ENCODE measurements around the gene SREK1IP1.
"Not testable (repeated sequence)": the region's sequence is repeated elsewhere in the genome, so short reads cannot be mapped to it uniquely, and the experiment has no call there.

SREK1IP1 gene

DNA sequence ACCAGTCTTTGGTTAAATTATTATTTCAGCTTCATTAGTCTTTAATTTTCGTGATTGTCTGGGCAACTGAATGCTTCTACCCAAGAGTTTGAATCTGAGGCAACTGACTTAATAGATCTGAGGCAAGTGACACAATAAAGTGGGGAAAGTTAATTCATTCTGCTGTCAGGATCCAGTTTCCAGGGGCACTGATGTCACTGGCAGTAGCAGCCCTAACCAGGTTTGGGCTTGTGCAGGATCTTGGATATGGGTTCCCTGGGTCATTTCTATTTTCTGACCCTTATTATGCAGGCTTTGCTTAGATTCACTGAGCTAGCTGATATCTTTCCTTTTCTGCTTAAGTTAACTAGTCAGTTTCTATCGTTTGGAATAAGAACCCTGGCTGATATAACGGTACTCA, 9.6 kb downstream of the SREK1IP1 start:
- H3K36me3 ChIP-seq (ENCODE audit: control insufficient read depth, insufficient read depth, low read length) = no peaks in the 10 kb centered on the region

GRCh38 chr5:64754066-64754465, 14.4 kb downstream of the SREK1IP1 start:
- H3K4me1 ChIP-seq (ENCODE audit: control insufficient read depth, insufficient read depth, low read length) = no peaks in the 10 kb centered on the region

More for the DNA sequence above, 9.6 kb downstream of the SREK1IP1 start:
- Histone ChIP-seq H3K9ac (ENCODE audit: low read length) (no peak overlapping the region), H3K27ac (ENCODE audit: low read depth, low read length) (no peak overlapping the region), H3K4me1 (ENCODE audit: control insufficient read depth, insufficient read depth, low read length) (no peaks in the 10 kb centered on the region), H3K4me3 (ENCODE audit: low read length) (no peak overlapping the region), H3K27me3 (ENCODE audit: control insufficient read depth, insufficient read depth, low read length) (no peaks in the 10 kb centered on the region)

DNA sequence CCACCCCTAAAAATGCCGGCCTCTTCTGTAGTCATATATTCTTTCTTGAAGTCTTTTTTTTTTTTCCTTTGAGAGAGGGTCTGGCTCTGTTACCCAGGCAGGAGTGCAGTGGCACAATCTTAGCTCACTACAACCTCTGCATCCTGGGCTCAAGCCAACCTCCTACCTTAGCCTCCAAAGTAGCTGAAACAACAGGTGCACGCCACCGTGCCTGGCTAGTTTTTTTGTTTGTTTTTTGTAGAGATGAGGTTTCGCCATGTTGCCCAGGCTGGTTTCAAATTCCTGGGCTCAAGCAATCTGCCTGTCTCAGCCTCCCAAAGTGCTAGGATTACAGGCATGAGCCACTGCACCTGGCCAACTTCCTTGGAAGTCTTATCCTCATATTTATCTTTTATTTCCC, 19.1 kb downstream of the SREK1IP1 start:
- no peak overlapping the region for H3K27ac ChIP-seq (ENCODE audit: low read depth, low read length)
- H3K36me3 ChIP-seq (ENCODE audit: control insufficient read depth, insufficient read depth, low read length) = no peaks in the 10 kb centered on the region
- no peaks in the 10 kb centered on the region for H3K4me1 ChIP-seq (ENCODE audit: control insufficient read depth, insufficient read depth, low read length)
- H3K9ac ChIP-seq (ENCODE audit: low read length) = no peak overlapping the region
- H3K27me3 ChIP-seq (ENCODE audit: control insufficient read depth, insufficient read depth, low read length) = no peaks in the 10 kb centered on the region
- H3K4me3 ChIP-seq (ENCODE audit: low read length) = no peak overlapping the region

More at GRCh38 chr5:64754066-64754465, 14.4 kb downstream of the SREK1IP1 start:
- Histone ChIP-seq H3K27me3 (ENCODE audit: control insufficient read depth, insufficient read depth, low read length) (no peaks in the 10 kb centered on the region), H3K9ac (ENCODE audit: low read length) (no peak overlapping the region), H3K27ac (ENCODE audit: low read depth, low read length) (no peak overlapping the region), H3K4me3 (ENCODE audit: low read length) (no peak overlapping the region), H3K36me3 (ENCODE audit: control insufficient read depth, insufficient read depth, low read length) (no peaks in the 10 kb centered on the region)

- no peaks in the 10 kb centered on the region for H3K36me3 ChIP-seq (ENCODE audit: control insufficient read depth, insufficient read depth, low read length)
- no peak overlapping the region for H3K9ac ChIP-seq (ENCODE audit: low read length)
- no peak overlapping the region for H3K4me3 ChIP-seq (ENCODE audit: low read length)
- no peak overlapping the region for H3K27ac ChIP-seq (ENCODE audit: low read depth, low read length)
- no peaks in the 10 kb centered on the region for H3K4me1 ChIP-seq (ENCODE audit: control insufficient read depth, insufficient read depth, low read length)
- H3K27me3 ChIP-seq (ENCODE audit: control insufficient read depth, insufficient read depth, low read length) = no peaks in the 10 kb centered on the region
Observed at GRCh38 chr5:64746446-64746845, 22.0 kb downstream of the SREK1IP1 start.

DNA sequence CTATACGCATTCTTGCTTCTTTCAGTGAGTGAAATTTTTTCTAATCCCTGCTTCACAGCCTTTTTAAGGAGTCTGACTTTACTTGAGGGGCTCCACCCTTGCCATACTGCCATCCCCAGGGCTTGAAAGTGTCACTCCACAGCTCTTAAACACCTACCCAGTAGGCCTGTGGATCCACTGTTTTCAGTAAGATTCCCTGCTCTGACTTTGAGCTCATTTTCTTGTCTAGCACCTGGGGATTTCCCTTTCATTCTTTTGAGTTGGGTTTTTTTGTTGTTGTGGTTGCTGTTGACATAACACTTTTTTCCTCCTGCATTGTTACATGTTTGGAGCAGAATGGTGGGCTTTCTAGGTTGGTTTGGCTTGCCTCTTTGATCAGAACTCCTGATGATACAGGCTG, 23.6 kb downstream of the SREK1IP1 start:
- Histone ChIP-seq H3K36me3 (ENCODE audit: control insufficient read depth, insufficient read depth, low read length) (no peaks in the 10 kb centered on the region), H3K4me3 (ENCODE audit: low read length) (no peak overlapping the region), H3K4me1 (ENCODE audit: control insufficient read depth, insufficient read depth, low read length) (no peaks in the 10 kb centered on the region), H3K9ac (ENCODE audit: low read length) (no peak overlapping the region), H3K27ac (ENCODE audit: low read depth, low read length) (no peak overlapping the region), H3K27me3 (ENCODE audit: control insufficient read depth, insufficient read depth, low read length) (no peaks in the 10 kb centered on the region)

DNA sequence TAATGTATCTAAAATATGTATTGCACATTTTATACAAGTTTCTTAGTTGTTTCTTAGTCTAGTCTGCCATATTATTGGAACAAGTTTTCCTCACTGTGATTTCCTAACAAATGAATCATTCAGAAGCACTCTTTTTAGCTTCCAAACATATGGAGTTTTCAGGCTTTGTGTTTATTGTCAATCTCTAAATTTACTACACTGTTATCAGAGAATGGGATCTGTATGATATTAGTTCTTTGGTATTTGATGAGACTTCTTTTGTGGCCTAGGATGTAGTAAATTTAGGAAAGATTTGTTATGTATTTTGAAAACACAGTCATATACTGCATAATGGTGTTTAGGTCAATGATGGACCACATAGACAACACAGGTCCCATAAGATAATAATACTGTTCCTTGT, 25.7 kb downstream of the SREK1IP1 start:
- no peaks in the 10 kb centered on the region for H3K27me3 ChIP-seq (ENCODE audit: control insufficient read depth, insufficient read depth, low read length)
- no peak overlapping the region for H3K9ac ChIP-seq (ENCODE audit: low read length)
- no peaks in the 10 kb centered on the region for H3K4me1 ChIP-seq (ENCODE audit: control insufficient read depth, insufficient read depth, low read length)
- H3K27ac ChIP-seq (ENCODE audit: low read depth, low read length) = no peak overlapping the region
- no peak overlapping the region for H3K4me3 ChIP-seq (ENCODE audit: low read length)
- H3K36me3 ChIP-seq (ENCODE audit: control insufficient read depth, insufficient read depth, low read length) = no peaks in the 10 kb centered on the region

- Histone ChIP-seq H3K4me1 (ENCODE audit: control insufficient read depth, insufficient read depth, low read length) (no peaks in the 10 kb centered on the region), H3K9ac (ENCODE audit: low read length) (no peak overlapping the region), H3K27ac (ENCODE audit: low read depth, low read length) (no peak overlapping the region), H3K4me3 (ENCODE audit: low read length) (no peak overlapping the region), H3K36me3 (ENCODE audit: control insufficient read depth, insufficient read depth, low read length) (no peaks in the 10 kb centered on the region), H3K27me3 (ENCODE audit: control insufficient read depth, insufficient read depth, low read length) (no peaks in the 10 kb centered on the region)
Observed at GRCh38 chr5:64742411-64742810, 26.1 kb downstream of the SREK1IP1 start.

DNA sequence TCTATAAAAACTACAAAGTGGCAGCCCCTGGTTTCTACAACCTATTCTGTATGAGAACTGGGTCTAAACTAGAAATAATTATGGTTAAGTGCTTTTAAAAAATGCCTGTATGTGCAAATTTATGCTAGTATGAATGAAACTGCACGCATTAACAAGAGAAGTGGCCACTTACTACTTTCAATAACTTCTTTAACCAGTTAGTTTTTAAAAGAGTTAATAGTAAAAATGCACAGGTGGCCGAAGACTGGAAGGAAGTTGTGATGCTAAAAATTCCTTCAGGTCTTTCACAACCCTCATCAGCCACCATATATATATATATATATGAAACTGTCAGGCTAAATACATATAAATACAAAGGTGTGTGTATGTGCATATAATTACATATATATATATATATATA, 41.3 kb downstream of the SREK1IP1 start:
- H3K27ac ChIP-seq (ENCODE audit: low read depth, low read length) = no peak overlapping the region
- no peak overlapping the region for H3K4me3 ChIP-seq (ENCODE audit: low read length)
- no peak overlapping the region for H3K9ac ChIP-seq (ENCODE audit: low read length)
- no peaks in the 10 kb centered on the region for H3K36me3 ChIP-seq (ENCODE audit: control insufficient read depth, insufficient read depth, low read length)
- no peaks in the 10 kb centered on the region for H3K27me3 ChIP-seq (ENCODE audit: control insufficient read depth, insufficient read depth, low read length)
- H3K4me1 ChIP-seq (ENCODE audit: control insufficient read depth, insufficient read depth, low read length) = no peaks in the 10 kb centered on the region

GRCh38 chr5:64722588-64722987, 45.9 kb downstream of the SREK1IP1 start:
- Histone ChIP-seq H3K27me3 (ENCODE audit: control insufficient read depth, insufficient read depth, low read length) (no peaks in the 10 kb centered on the region), H3K4me3 (ENCODE audit: low read length) (no peak overlapping the region), H3K9ac (ENCODE audit: low read length) (no peak overlapping the region), H3K27ac (ENCODE audit: low read depth, low read length) (no peak overlapping the region), H3K36me3 (ENCODE audit: control insufficient read depth, insufficient read depth, low read length) (peaks cover 2% of the 10 kb centered on the region), H3K4me1 (ENCODE audit: control insufficient read depth, insufficient read depth, low read length) (no peaks in the 10 kb centered on the region)

DNA sequence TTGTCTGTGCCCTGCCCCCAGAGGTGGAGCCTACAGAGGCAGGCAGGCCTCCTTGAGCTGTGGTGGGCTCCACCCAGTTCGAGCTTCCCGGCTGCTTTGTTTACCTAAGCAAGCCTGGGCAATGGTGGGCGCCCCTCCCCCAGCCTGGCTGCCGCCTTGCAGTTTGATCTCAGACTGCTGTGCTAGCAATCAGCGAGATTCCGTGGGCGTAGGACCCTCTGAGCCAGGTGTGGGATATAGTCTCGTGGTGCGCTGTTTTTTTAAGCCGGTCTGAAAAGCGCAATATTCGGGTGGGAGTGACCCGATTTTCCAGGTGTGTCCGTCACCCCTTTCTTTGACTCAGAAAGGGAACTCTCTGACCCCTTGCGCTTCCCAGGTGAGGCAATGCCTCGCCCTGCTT, 54.0 kb downstream of the SREK1IP1 start:
- not testable (repeated sequence) for H3K36me3 ChIP-seq (ENCODE audit: control insufficient read depth, insufficient read depth, low read length); H3K4me3 ChIP-seq (ENCODE audit: low read length); H3K27ac ChIP-seq (ENCODE audit: low read depth, low read length); H3K27me3 ChIP-seq (ENCODE audit: control insufficient read depth, insufficient read depth, low read length); H3K9ac ChIP-seq (ENCODE audit: low read length); H3K4me1 ChIP-seq (ENCODE audit: control insufficient read depth, insufficient read depth, low read length)

GRCh38 chr5:64707191-64707590, 61.3 kb downstream of the SREK1IP1 start:
- H3K27ac ChIP-seq (ENCODE audit: low read depth, low read length) = no peak overlapping the region
- H3K9ac ChIP-seq (ENCODE audit: low read length) = no peak overlapping the region
- H3K27me3 ChIP-seq (ENCODE audit: control insufficient read depth, insufficient read depth, low read length) = no peaks in the 10 kb centered on the region
- no peak overlapping the region for H3K4me3 ChIP-seq (ENCODE audit: low read length)
- H3K36me3 ChIP-seq (ENCODE audit: control insufficient read depth, insufficient read depth, low read length) = no peaks in the 10 kb centered on the region
- H3K4me1 ChIP-seq (ENCODE audit: control insufficient read depth, insufficient read depth, low read length) = no peaks in the 10 kb centered on the region

GRCh38 chr5:64706074-64706473, 62.4 kb downstream of the SREK1IP1 start:
- not testable (repeated sequence) for H3K9ac ChIP-seq (ENCODE audit: low read length); H3K27me3 ChIP-seq (ENCODE audit: control insufficient read depth, insufficient read depth, low read length); H3K27ac ChIP-seq (ENCODE audit: low read depth, low read length); H3K36me3 ChIP-seq (ENCODE audit: control insufficient read depth, insufficient read depth, low read length); H3K4me1 ChIP-seq (ENCODE audit: control insufficient read depth, insufficient read depth, low read length); H3K4me3 ChIP-seq (ENCODE audit: low read length)

DNA sequence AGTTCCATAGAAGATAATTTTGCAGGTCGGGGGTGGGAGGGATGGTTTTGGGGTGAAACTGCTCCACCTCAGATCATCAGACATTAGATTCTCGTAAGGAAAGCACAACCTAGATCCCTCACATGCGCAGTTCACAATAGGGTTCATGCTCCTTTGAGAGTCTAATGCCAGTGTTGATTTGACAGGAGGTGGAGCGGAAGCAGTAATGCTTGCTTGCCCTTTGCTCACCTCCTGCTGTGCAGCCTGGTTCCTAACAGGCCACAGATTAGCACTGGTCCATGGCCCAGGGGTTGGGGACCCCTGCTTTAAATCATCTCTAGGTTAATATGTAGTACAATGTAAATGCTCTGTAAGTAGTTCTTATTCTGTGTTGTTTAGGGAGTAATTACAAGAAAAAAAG, 67.7 kb downstream of the SREK1IP1 start:
- no peaks in the 10 kb centered on the region for H3K36me3 ChIP-seq (ENCODE audit: control insufficient read depth, insufficient read depth, low read length)
- H3K27me3 ChIP-seq (ENCODE audit: control insufficient read depth, insufficient read depth, low read length) = no peaks in the 10 kb centered on the region
- no peak overlapping the region for H3K4me3 ChIP-seq (ENCODE audit: low read length)
- H3K9ac ChIP-seq (ENCODE audit: low read length) = no peak overlapping the region
- H3K27ac ChIP-seq (ENCODE audit: low read depth, low read length) = no peak overlapping the region
- no peaks in the 10 kb centered on the region for H3K4me1 ChIP-seq (ENCODE audit: control insufficient read depth, insufficient read depth, low read length)

- H3K36me3 ChIP-seq (ENCODE audit: control insufficient read depth, insufficient read depth, low read length); H3K4me3 ChIP-seq (ENCODE audit: low read length); H3K9ac ChIP-seq (ENCODE audit: low read length); H3K27ac ChIP-seq (ENCODE audit: low read depth, low read length); H3K4me1 ChIP-seq (ENCODE audit: control insufficient read depth, insufficient read depth, low read length); H3K27me3 ChIP-seq (ENCODE audit: control insufficient read depth, insufficient read depth, low read length): not testable (repeated sequence)
Observed at GRCh38 chr5:64696414-64696813, 72.1 kb downstream of the SREK1IP1 start.
